Cardiac muscle cell (in vitro differentiated cells and primary cell): Measurements from ENCODE around the gene MOB3B. TPM values are rescaled to one million over a fixed set of nuclear protein-coding genes. Genes with fewer than 3 reads are reported as not detected.
A peak's percentile ranks its signal among the peaks of the same experiment; 100 is the strongest.
"Not testable (repeated sequence)": the region's sequence is repeated elsewhere in the genome, so short reads cannot be mapped to it uniquely, and the experiment has no call there.

Experiments used
- DNase-seq, 2 donors: peaks; one replicate each; pipeline versions ENCODE4 v3.0.0 to v3.0.0-alpha.2; 2010 to 2017; ENCODE audit warnings: low read depth in 1 of 2, low spot score in 1 of 2
- H3K27ac ChIP-seq: fragments of 200-600 bp; sonication (generic); 2 replicates; pipeline ENCODE4 v1.5.1; 2016
- H3K27me3 ChIP-seq: fragments of 200-600 bp; sonication (generic); 2 replicates; pipeline ENCODE4 v1.6.0; 2016; ENCODE audit warnings: control low read depth
- H3K36me3 ChIP-seq: fragments of 200-600 bp; sonication (generic); 2 replicates; pipeline ENCODE4 v1.5.1; 2016; ENCODE audit warnings: control low read depth
- H3K4me1 ChIP-seq: fragments of 200-600 bp; sonication (generic); 2 replicates; pipeline ENCODE4 v1.8.1; 2017; ENCODE audit warnings: low read depth, mild to moderate bottlenecking, mixed run types
- H3K4me3 ChIP-seq: fragments of 200-600 bp; sonication (generic); 2 replicates; pipeline ENCODE4 v1.5.1; 2016; ENCODE audit warnings: mild to moderate bottlenecking
- H3K9me3 ChIP-seq: fragments of 200-600 bp; sonication (generic); 2 replicates; pipeline ENCODE4 v1.5.1; 2017; ENCODE audit warnings: low read depth, mild to moderate bottlenecking, control low read depth
- CTCF ChIP-seq: IDR thresholded peaks from 2 replicates; pipeline ENCODE4 v1.5.1; 2012; ENCODE audit warnings: low read depth, mild to moderate bottlenecking, low read length
- polyA plus RNA-seq: library from polyadenylated mRNA; unstranded; fragments of >200 nt; fragmentation: Nextera tagmentation; extraction: Ambion mirVana; gene quantifications from 2 replicates; pipeline ENCODE4 v1.2.1, GENCODE V29; 2016
- total RNA-seq: library from RNA; depleted of rRNA; stranded (reverse); fragments of >200 nt; gene quantifications from 2 replicates; pipeline ENCODE4 v1.2.3, GENCODE V29; 2016

The MOB3B gene
- total and polyA plus RNA-seq, 2 experiments from 2014 or later = 0.74 to 1.7 TPM

GRCh38 chr9:27422279-27422834 lies 107.3 kb downstream of the MOB3B start:
- no peak for TF ChIP-seq CTCF
- Histone ChIP-seq H3K4me1 (peaks cover 6% of the 10 kb centered on the region), H3K27me3 (no peaks in the 10 kb centered on the region), H3K36me3 (no peaks in the 10 kb centered on the region), H3K4me3 (no peak overlapping the region), H3K27ac (no peak overlapping the region), H3K9me3 (no peaks in the 10 kb centered on the region)
- DNase-seq = no peak

- TF ChIP-seq CTCF = no peak
- Histone ChIP-seq H3K9me3 (no peaks in the 10 kb centered on the region), H3K4me1 (no peaks in the 10 kb centered on the region), H3K27me3 (no peaks in the 10 kb centered on the region), H3K36me3 (no peaks in the 10 kb centered on the region), H3K27ac (no peak overlapping the region), H3K4me3 (no peak overlapping the region)
- DNase-seq = no peak
Measured at GRCh38 chr9:27421577-27421976, 108.0 kb downstream of the MOB3B start.

GRCh38 chr9:27419558-27419957 lies 110.1 kb downstream of the MOB3B start:
- not testable (repeated sequence) for H3K4me1 ChIP-seq, H3K36me3 ChIP-seq, H3K4me3 ChIP-seq, DNase-seq, H3K27me3 ChIP-seq, H3K9me3 ChIP-seq, H3K27ac ChIP-seq

- DNase-seq = no peak
- Histone ChIP-seq H3K4me1 (no peaks in the 10 kb centered on the region), H3K36me3 (no peaks in the 10 kb centered on the region), H3K9me3 (no peaks in the 10 kb centered on the region), H3K27ac (no peak overlapping the region), H3K27me3 (no peaks in the 10 kb centered on the region), H3K4me3 (no peak overlapping the region)
- no peak for TF ChIP-seq CTCF
Measured at GRCh38 chr9:27414220-27414761, 115.3 kb downstream of the MOB3B start.

GRCh38 chr9:27413511-27414219 lies 115.9 kb downstream of the MOB3B start:
- Histone ChIP-seq H3K36me3 (no peaks in the 10 kb centered on the region), H3K4me3 (no peak overlapping the region), H3K27ac (no peak overlapping the region), H3K9me3 (no peaks in the 10 kb centered on the region), H3K4me1 (no peaks in the 10 kb centered on the region), H3K27me3 (no peaks in the 10 kb centered on the region)
- DNase-seq = peak in 1 of 2 donors; percentile 21
- TF ChIP-seq CTCF = no peak

- H3K27me3 ChIP-seq = no peaks in the 10 kb centered on the region
- H3K27ac ChIP-seq = no peak overlapping the region
- H3K36me3 ChIP-seq = no peaks in the 10 kb centered on the region
- no peak for TF ChIP-seq CTCF
- no peaks in the 10 kb centered on the region for H3K4me1 ChIP-seq
- no peak for DNase-seq
- no peak overlapping the region for H3K4me3 ChIP-seq
- H3K9me3 ChIP-seq = no peaks in the 10 kb centered on the region
Measured at GRCh38 chr9:27412963-27413362, 116.7 kb downstream of the MOB3B start.
